Suprapubic skin (tissue), 4 donors: ENCODE measurements around the gene SESN3. TPM values are rescaled to one million over a fixed set of nuclear protein-coding genes. Genes with fewer than 3 reads are reported as not detected.
A peak's percentile ranks its signal among the peaks of the same experiment; 100 is the strongest.

Experiments
- DNase-seq, 2 donors: peaks; one replicate each; pipeline ENCODE4 v3.0.0-alpha.2; 2019; ENCODE audit warnings: low spot score in 2 of 2
- H3K27ac ChIP-seq: fragments of 200-600 bp; sonication (generic); one replicate; pipeline ENCODE4 v1.5.1; 2019
- H3K27me3 ChIP-seq: fragments of 200-600 bp; sonication (generic); one replicate; pipeline ENCODE4 v1.5.1; 2019
- H3K36me3 ChIP-seq: fragments of 200-600 bp; sonication (generic); one replicate; pipeline ENCODE4 v1.5.1; 2019
- H3K4me1 ChIP-seq: fragments of 200-600 bp; sonication (generic); one replicate; pipeline ENCODE4 v1.5.1; 2019
- H3K4me3 ChIP-seq: fragments of 200-600 bp; sonication (generic); one replicate; pipeline ENCODE4 v1.5.1; 2019; ENCODE audit warnings: mild to moderate bottlenecking
- H3K9me3 ChIP-seq: fragments of 200-600 bp; sonication (generic); one replicate; pipeline ENCODE4 v1.5.1; 2019
- EP300 ChIP-seq: sonication (generic); formaldehyde crosslinking; IDR thresholded peaks from one replicate; pipeline ENCODE4 v1.6.1; 2017; ENCODE audit warnings: antibody characterized with exemption
- POLR2A ChIP-seq, 2 donors: fragments of 450-650 bp; IDR thresholded peaks; one replicate each; pipeline ENCODE4 v1.6.1; 2017; ENCODE audit warnings: antibody characterized with exemption in 2 of 2, mild to moderate bottlenecking in 2 of 2, moderate library complexity in 2 of 2
- POLR2AphosphoS5 ChIP-seq, 3 donors: sonication (generic); formaldehyde crosslinking; IDR thresholded peaks; one replicate each; pipeline ENCODE4 v1.6.1; 2017; ENCODE audit warnings: antibody characterized with exemption in 3 of 3
- WGBS: methylation state at CpG from one replicate; pipeline ENCODE4 v1.1.5; 2018; 5-methylcytosine and 5-hydroxymethylcytosine counted together
- total RNA-seq, 4 donors: library from RNA; depleted of rRNA; stranded (reverse); fragments of >200 nt; gene quantifications; one replicate each; pipeline ENCODE4 v1.1.0, GENCODE V29; 2016
- TF ChIP-seq, protein P1 (sequence below), 2 donors: fragments of 200-600 bp in 1 of 2; fragments of 450-650 bp in 1 of 2; sonication (generic) in 1 of 2; IDR thresholded peaks; one replicate each; pipeline ENCODE4 v1.5.1; 2016 to 2019; ENCODE audit warnings: antibody characterized with exemption in 2 of 2, mild to moderate bottlenecking in 1 of 2, moderate library complexity in 1 of 2

The SESN3 gene
- total RNA-seq, 4 donors from 2014 or later = 27.6 to 41.0 (median 32.1) TPM

DNA sequence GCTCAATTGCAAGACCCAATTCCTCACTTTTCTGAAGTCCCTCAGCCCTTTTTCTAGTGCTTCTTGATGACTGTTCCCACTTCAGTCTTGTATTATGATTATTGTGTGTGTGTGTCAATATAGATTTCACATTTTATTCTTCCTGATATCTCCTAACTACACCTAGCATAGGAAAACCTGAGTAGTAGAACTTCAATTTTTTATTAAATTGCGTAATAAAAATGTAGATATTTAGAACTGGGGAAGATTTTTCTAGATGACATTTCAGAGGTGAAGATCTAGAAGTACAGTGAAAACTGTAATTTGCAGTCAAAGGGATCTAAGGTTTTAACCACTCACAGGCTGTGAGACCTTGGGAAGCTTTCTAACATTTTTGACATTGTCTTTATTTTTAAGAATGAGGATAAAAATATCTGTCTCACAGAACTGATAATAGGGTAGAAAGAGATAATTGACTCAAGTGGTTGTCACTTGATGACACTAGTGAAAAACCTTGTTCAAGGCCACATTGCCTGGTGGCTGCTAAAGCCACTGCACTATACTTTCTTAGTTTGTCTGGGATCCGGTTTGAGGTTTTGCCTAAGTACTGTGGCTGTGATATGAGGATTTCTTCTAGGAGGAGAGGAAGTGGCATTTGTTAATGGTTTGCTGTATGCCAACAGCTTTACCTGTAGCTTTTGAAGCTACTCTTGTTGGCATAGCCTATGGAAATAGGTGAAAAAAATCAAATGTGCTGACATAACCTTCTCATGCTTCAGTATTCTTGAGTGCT lies 32.2 kb upstream of the SESN3 start:
- TF ChIP-seq POLR2AphosphoS5 (IDR thresholded peaks at IDR 0.05) (no peak), POLR2A (IDR thresholded peaks at IDR 0.05) (no peak), EP300 (no peak)
- TF ChIP-seq, protein P1, sequence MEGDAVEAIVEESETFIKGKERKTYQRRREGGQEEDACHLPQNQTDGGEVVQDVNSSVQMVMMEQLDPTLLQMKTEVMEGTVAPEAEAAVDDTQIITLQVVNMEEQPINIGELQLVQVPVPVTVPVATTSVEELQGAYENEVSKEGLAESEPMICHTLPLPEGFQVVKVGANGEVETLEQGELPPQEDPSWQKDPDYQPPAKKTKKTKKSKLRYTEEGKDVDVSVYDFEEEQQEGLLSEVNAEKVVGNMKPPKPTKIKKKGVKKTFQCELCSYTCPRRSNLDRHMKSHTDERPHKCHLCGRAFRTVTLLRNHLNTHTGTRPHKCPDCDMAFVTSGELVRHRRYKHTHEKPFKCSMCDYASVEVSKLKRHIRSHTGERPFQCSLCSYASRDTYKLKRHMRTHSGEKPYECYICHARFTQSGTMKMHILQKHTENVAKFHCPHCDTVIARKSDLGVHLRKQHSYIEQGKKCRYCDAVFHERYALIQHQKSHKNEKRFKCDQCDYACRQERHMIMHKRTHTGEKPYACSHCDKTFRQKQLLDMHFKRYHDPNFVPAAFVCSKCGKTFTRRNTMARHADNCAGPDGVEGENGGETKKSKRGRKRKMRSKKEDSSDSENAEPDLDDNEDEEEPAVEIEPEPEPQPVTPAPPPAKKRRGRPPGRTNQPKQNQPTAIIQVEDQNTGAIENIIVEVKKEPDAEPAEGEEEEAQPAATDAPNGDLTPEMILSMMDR (IDR thresholded peaks at IDR 0.05) = no peak
- no peak for DNase-seq
- H3K4me1 ChIP-seq = peaks cover 11% of the 10 kb centered on the region
- H3K27me3 ChIP-seq = no peaks in the 10 kb centered on the region
- H3K4me3 ChIP-seq = no peak overlapping the region
- no peaks in the 10 kb centered on the region for H3K9me3 ChIP-seq
- H3K36me3 ChIP-seq = no peaks in the 10 kb centered on the region
- 93% methylated on average over 2 of the region's 2 CpGs for WGBS
- no peak overlapping the region for H3K27ac ChIP-seq

GRCh38 chr11:95257456-95257971 lies 26.5 kb upstream of the SESN3 start:
- TF ChIP-seq POLR2AphosphoS5 (IDR thresholded peaks at IDR 0.05) = no peak
- TF ChIP-seq POLR2A (IDR thresholded peaks at IDR 0.05) = no peak
- TF ChIP-seq EP300 = no peak
- TF ChIP-seq, protein P1 (IDR thresholded peaks at IDR 0.05) = no peak
- no peak overlapping the region for H3K27ac ChIP-seq
- H3K27me3 ChIP-seq = no peaks in the 10 kb centered on the region
- H3K4me3 ChIP-seq = no peak overlapping the region
- WGBS = 53% methylated on average over 4 of the region's 4 CpGs
- H3K4me1 ChIP-seq = peaks cover 37% of the 10 kb centered on the region
- DNase-seq = no peak
- no peaks in the 10 kb centered on the region for H3K9me3 ChIP-seq
- no peaks in the 10 kb centered on the region for H3K36me3 ChIP-seq

DNA sequence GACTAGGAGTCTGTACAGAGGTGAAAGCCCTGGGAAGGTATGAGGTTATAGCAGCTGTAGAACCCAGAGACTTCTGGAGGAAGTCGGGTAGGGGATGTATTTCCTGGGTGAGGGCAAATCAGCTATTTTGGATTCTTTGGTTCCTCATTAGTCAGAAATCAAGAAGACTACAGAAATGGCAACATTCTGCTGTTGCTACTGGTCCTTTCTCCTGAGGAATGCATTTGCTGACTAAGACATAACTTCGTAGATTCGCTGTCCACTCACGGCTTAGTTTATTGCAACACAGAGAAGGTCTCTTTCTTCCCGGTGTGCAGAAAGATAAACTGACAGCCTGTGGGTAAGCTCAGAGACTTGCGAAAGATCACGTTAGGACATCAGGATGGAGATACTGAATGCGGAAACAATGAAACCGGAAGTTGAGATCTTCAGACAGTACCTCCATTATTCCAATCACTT lies 25.3 kb upstream of the SESN3 start:
- TF ChIP-seq, protein P1 (IDR thresholded peaks at IDR 0.05) = no peak
- TF ChIP-seq POLR2AphosphoS5 (IDR thresholded peaks at IDR 0.05) = no peak
- TF ChIP-seq EP300 = no peak
- no peak for TF ChIP-seq POLR2A (IDR thresholded peaks at IDR 0.05)
- Histone ChIP-seq H3K36me3 (no peaks in the 10 kb centered on the region), H3K27ac (no peak overlapping the region), H3K4me1 (peaks cover 37% of the 10 kb centered on the region), H3K27me3 (no peaks in the 10 kb centered on the region), H3K9me3 (no peaks in the 10 kb centered on the region), H3K4me3 (no peak overlapping the region)
- WGBS = 81% methylated on average over 9 of the region's 9 CpGs
- DNase-seq = no peak

GRCh38 chr11:95255251-95256145 lies 24.5 kb upstream of the SESN3 start:
- Histone ChIP-seq H3K36me3 (no peaks in the 10 kb centered on the region), H3K9me3 (no peaks in the 10 kb centered on the region), H3K4me1 (peaks cover 37% of the 10 kb centered on the region), H3K27me3 (no peaks in the 10 kb centered on the region), H3K4me3 (no peak overlapping the region), H3K27ac (peak overlapping the region; percentile 29)
- WGBS = 63% methylated on average over 4 of the region's 4 CpGs
- no peak for DNase-seq
- no peak for TF ChIP-seq EP300
- no peak for TF ChIP-seq POLR2AphosphoS5 (IDR thresholded peaks at IDR 0.05)
- TF ChIP-seq, protein P1 (IDR thresholded peaks at IDR 0.05) = no peak
- TF ChIP-seq POLR2A (IDR thresholded peaks at IDR 0.05) = no peak

GRCh38 chr11:95254716-95255115 lies 23.7 kb upstream of the SESN3 start:
- Histone ChIP-seq H3K9me3 (no peaks in the 10 kb centered on the region), H3K36me3 (no peaks in the 10 kb centered on the region), H3K27me3 (no peaks in the 10 kb centered on the region), H3K4me1 (peaks cover 37% of the 10 kb centered on the region), H3K27ac (peak overlapping the region; percentile 29), H3K4me3 (no peak overlapping the region)
- no peak for DNase-seq
- TF ChIP-seq, protein P1 (IDR thresholded peaks at IDR 0.05) = no peak
- TF ChIP-seq POLR2AphosphoS5 (IDR thresholded peaks at IDR 0.05) (no peak), EP300 (no peak)
